GM21786 (cell line): Measurements from ENCODE around the gene OR10A3.

ENCODE experiments used
- ATAC-seq: cut with Tn5 transposase; IDR thresholded peaks from one replicate; pipeline ENCODE4 v1.9.1; 2021; ENCODE audit not compliant: unreplicated experiment

The OR10A3 gene

GRCh38 chr11:7892840-7893254 is 48.7 kb downstream of the OR10A3 start:
- peak; percentile 53 for ATAC-seq

GRCh38 chr11:7892059-7892699 is 49.3 kb downstream of the OR10A3 start:
- ATAC-seq, result peak; percentile 60

- peak; percentile 39 for ATAC-seq
Observed at GRCh38 chr11:7890417-7891172, 50.9 kb downstream of the OR10A3 start.

- peak; percentile 41 for ATAC-seq
Observed at GRCh38 chr11:7889985-7890384, 51.5 kb downstream of the OR10A3 start.
